DOHH2 (cell line): ENCODE results near the gene THRAP3.

Experiments used
- EZH2phosphoT487 ChIP-seq: fragments of 200-600 bp; sonication (generic); IDR thresholded peaks from 2 replicates; pipeline ENCODE4 v1.6.1; 2017; ENCODE audit warnings: borderline replicate concordance, mild to moderate bottlenecking, antibody characterized with exemption, low read length, moderate library complexity, mixed read lengths
- TF ChIP-seq, protein P1 (sequence below): fragments of 200-600 bp; sonication (generic); IDR thresholded peaks from one replicate; pipeline ENCODE4 v1.5.1; 2014; ENCODE audit warnings: antibody characterized with exemption, mild to moderate bottlenecking, low read depth, low read length; ENCODE audit not compliant: poor library complexity, severe bottlenecking

DNA sequence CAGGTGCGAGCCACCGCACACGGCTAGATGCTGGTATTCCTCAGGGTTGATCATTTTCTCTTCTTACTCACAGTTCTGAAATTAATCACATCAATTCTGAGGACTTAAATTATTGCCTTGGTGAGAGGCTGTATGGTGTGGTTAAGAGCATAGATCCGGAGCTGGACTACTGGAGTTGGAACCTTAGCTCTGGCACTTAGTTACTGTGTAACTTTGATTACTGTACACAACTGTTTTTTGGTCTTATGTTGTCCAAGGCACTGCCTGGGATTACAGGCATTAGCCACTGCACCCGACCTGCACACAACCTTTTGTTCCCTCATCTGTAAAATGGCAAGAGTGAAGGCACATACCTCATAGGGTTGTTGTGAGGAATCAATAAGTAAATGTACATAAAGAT, 25.6 kb upstream of the THRAP3 start:
- TF ChIP-seq, protein P1, sequence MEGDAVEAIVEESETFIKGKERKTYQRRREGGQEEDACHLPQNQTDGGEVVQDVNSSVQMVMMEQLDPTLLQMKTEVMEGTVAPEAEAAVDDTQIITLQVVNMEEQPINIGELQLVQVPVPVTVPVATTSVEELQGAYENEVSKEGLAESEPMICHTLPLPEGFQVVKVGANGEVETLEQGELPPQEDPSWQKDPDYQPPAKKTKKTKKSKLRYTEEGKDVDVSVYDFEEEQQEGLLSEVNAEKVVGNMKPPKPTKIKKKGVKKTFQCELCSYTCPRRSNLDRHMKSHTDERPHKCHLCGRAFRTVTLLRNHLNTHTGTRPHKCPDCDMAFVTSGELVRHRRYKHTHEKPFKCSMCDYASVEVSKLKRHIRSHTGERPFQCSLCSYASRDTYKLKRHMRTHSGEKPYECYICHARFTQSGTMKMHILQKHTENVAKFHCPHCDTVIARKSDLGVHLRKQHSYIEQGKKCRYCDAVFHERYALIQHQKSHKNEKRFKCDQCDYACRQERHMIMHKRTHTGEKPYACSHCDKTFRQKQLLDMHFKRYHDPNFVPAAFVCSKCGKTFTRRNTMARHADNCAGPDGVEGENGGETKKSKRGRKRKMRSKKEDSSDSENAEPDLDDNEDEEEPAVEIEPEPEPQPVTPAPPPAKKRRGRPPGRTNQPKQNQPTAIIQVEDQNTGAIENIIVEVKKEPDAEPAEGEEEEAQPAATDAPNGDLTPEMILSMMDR = no peak
- no peak for TF ChIP-seq EZH2phosphoT487
